Measurements from ENCODE around the gene GALNTL6. TPM values are rescaled to one million over a fixed set of nuclear protein-coding genes. Genes with fewer than 3 reads are reported as not detected.

The GALNTL6 gene
- total RNA-seq, 1 experiment from 2014 or later: not detected

DNA sequence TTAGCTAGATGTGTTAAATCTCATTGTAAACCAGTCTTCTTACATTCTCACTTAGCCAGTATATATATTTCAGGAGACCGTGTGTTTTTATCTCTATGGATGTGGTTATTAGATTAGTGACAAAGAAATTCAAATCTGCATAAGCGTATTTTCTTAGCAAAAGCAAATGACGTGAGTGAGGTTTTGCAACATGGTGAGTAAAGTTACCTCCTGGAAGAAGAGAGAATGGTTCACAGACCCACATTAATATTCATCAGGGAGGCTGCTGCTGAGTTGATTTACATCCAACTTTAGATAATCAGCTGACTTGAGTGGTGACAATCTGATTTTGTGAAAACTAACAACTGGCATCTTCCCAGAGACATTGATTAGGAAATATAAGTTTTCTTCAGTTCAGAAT is 765.5 kb downstream of the GALNTL6 start:
- no peak overlapping the region for H2AK5ac ChIP-seq (ENCODE audit: insufficient read length, low read length)
- H3K36me3 Mint-ChIP-seq (ENCODE audit: insufficient read depth in 1 of 3, low read depth in 3 of 3): no peaks in the 10 kb centered on the region
- H3K4me2 ChIP-seq (ENCODE audit: insufficient read depth, insufficient read length, low read length): no peak overlapping the region
- no peak overlapping the region for H3K9ac ChIP-seq (ENCODE audit: extremely low read depth, insufficient read length, low read length)
- no peak overlapping the region for H3K27ac ChIP-seq (ENCODE audit: insufficient read length, low read depth, low read length)
- H2BK15ac ChIP-seq (ENCODE audit: low read depth, low read length): no peak overlapping the region
- no peak overlapping the region for H2AFZ ChIP-seq (ENCODE audit: low read length)
- H3K18ac ChIP-seq (ENCODE audit: insufficient read length, low read depth, low read length): no peak overlapping the region
- H3K79me1 ChIP-seq (ENCODE audit: insufficient read depth, low read depth, low read length, poor library complexity, severe bottlenecking): no peaks in the 10 kb centered on the region
- H2BK12ac ChIP-seq (ENCODE audit: insufficient read length, low read depth, low read length): no peak overlapping the region
- no peak overlapping the region for H2BK120ac ChIP-seq (ENCODE audit: low read depth, low read length, poor library complexity, severe bottlenecking)
- TF ChIP-seq, protein P1, sequence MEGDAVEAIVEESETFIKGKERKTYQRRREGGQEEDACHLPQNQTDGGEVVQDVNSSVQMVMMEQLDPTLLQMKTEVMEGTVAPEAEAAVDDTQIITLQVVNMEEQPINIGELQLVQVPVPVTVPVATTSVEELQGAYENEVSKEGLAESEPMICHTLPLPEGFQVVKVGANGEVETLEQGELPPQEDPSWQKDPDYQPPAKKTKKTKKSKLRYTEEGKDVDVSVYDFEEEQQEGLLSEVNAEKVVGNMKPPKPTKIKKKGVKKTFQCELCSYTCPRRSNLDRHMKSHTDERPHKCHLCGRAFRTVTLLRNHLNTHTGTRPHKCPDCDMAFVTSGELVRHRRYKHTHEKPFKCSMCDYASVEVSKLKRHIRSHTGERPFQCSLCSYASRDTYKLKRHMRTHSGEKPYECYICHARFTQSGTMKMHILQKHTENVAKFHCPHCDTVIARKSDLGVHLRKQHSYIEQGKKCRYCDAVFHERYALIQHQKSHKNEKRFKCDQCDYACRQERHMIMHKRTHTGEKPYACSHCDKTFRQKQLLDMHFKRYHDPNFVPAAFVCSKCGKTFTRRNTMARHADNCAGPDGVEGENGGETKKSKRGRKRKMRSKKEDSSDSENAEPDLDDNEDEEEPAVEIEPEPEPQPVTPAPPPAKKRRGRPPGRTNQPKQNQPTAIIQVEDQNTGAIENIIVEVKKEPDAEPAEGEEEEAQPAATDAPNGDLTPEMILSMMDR (conservative IDR thresholded peaks at IDR 0.05): no peak
- H3T11ph ChIP-seq (ENCODE audit: low read length): no peak overlapping the region
- DNase-seq: no peak
- H3K56ac ChIP-seq (ENCODE audit: insufficient read length, low read depth, low read length): no peak overlapping the region
- H3K23me2 ChIP-seq (ENCODE audit: insufficient read length, low read depth, low read length, poor library complexity, severe bottlenecking): no peaks in the 10 kb centered on the region
- H3K4me3 Mint-ChIP-seq: no peak overlapping the region
- no peak overlapping the region for H2BK5ac ChIP-seq (ENCODE audit: insufficient read length, low read length)
- H3K79me2 ChIP-seq (ENCODE audit: insufficient read depth, low read length): no peaks in the 10 kb centered on the region
- H3K4me1 Mint-ChIP-seq: peaks cover 0 to 5% of the 10 kb centered on the region in 2 experiments; a peak in 1 of 4 replicates
- H3K4me1 ChIP-seq (ENCODE audit: insufficient read depth, low read length): no peaks in the 10 kb centered on the region
- no peak overlapping the region for H4K91ac ChIP-seq (ENCODE audit: insufficient read length, low read depth, low read length)
- WGBS (ENCODE audit: extremely low coverage, insufficient read length, low lambda C conversion rate): no CpG with 5 or more reads among the region's 3 CpGs
- no peak overlapping the region for H2BK20ac ChIP-seq (ENCODE audit: low read depth, low read length, poor library complexity, severe bottlenecking)
- no peak overlapping the region for H3K14ac ChIP-seq (ENCODE audit: insufficient read depth, low read length)
- no peak overlapping the region for H3K4ac ChIP-seq (ENCODE audit: low read depth, low read length)
- H3K27me3 ChIP-seq (ENCODE audit: insufficient read depth, low read length): no peaks in the 10 kb centered on the region
- H4K5ac ChIP-seq (ENCODE audit: insufficient read length, low read depth, low read length): no peak overlapping the region
- H3K23ac ChIP-seq (ENCODE audit: insufficient read length, low read depth, low read length): no peak overlapping the region
- no peaks in the 10 kb centered on the region for H3K27me3 Mint-ChIP-seq (ENCODE audit: low read depth)
- H3K27ac Mint-ChIP-seq: no peak overlapping the region; a peak in 1 of 7 replicates
- H3K9me3 Mint-ChIP-seq: no peaks in the 10 kb centered on the region
- no peaks in the 10 kb centered on the region for H3K9me3 ChIP-seq (ENCODE audit: control insufficient read depth, low read depth, low read length)
- no peaks in the 10 kb centered on the region for H4K20me1 ChIP-seq (ENCODE audit: control insufficient read depth, insufficient read depth, insufficient read length)
- H4K8ac ChIP-seq (replicated peaks; ENCODE audit: insufficient read length, low read depth, low read length): no peak overlapping the region
